Cardiac muscle cell (in vitro differentiated cells and primary cell): ENCODE data around the gene ISG20. TPM values are rescaled to one million over a fixed set of nuclear protein-coding genes. Genes with fewer than 3 reads are reported as not detected.

Experiments used
- DNase-seq, 2 donors: peaks; one replicate each; pipeline versions ENCODE4 v3.0.0 to v3.0.0-alpha.2; 2010 to 2017; ENCODE audit warnings: low read depth in 1 of 2, low spot score in 1 of 2
- H3K27ac ChIP-seq: fragments of 200-600 bp; sonication (generic); 2 replicates; pipeline ENCODE4 v1.5.1; 2016
- H3K27me3 ChIP-seq: fragments of 200-600 bp; sonication (generic); 2 replicates; pipeline ENCODE4 v1.6.0; 2016; ENCODE audit warnings: control low read depth
- H3K36me3 ChIP-seq: fragments of 200-600 bp; sonication (generic); 2 replicates; pipeline ENCODE4 v1.5.1; 2016; ENCODE audit warnings: control low read depth
- H3K4me1 ChIP-seq: fragments of 200-600 bp; sonication (generic); 2 replicates; pipeline ENCODE4 v1.8.1; 2017; ENCODE audit warnings: low read depth, mild to moderate bottlenecking, mixed run types
- H3K4me3 ChIP-seq: fragments of 200-600 bp; sonication (generic); 2 replicates; pipeline ENCODE4 v1.5.1; 2016; ENCODE audit warnings: mild to moderate bottlenecking
- H3K9me3 ChIP-seq: fragments of 200-600 bp; sonication (generic); 2 replicates; pipeline ENCODE4 v1.5.1; 2017; ENCODE audit warnings: low read depth, mild to moderate bottlenecking, control low read depth
- CTCF ChIP-seq: IDR thresholded peaks from 2 replicates; pipeline ENCODE4 v1.5.1; 2012; ENCODE audit warnings: low read depth, mild to moderate bottlenecking, low read length
- polyA plus RNA-seq: library from polyadenylated mRNA; unstranded; fragments of >200 nt; fragmentation: Nextera tagmentation; extraction: Ambion mirVana; gene quantifications from 2 replicates; pipeline ENCODE4 v1.2.1, GENCODE V29; 2016
- total RNA-seq: library from RNA; depleted of rRNA; stranded (reverse); fragments of >200 nt; gene quantifications from 2 replicates; pipeline ENCODE4 v1.2.3, GENCODE V29; 2016

ISG20 gene
- total and polyA plus RNA-seq, 2 experiments from 2014 or later: 0.69 TPM; not detected in 1

DNA sequence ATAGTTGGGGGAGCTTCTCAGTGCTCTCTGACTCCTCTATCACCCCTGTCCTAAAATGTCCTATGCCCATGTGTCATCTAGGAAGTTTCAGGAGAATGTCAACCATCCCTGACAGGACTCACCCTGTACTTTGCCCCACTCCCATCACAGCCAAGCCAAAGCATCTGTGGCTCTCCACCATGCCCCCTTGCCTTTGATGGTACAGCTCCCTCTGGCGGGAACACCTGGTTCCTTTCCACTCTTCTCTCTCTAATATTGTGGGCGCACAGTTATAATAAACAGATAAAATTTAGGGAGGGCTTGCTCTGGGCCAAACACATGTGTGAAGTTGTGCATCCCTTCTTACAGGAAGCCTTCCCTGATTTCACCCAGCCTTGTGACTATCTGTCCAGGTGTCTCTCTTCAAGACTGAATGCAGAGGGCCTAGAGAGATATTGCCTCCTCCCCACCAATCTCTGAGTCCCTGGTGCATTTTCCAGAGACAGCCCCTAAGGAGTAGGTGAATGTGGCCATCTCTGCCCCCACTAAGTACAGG is 62.8 kb downstream of the ISG20 start:
- DNase-seq: peak; percentile 9 to 11
- peaks cover 72% of the 10 kb centered on the region for H3K27me3 ChIP-seq
- no peak overlapping the region for H3K4me3 ChIP-seq
- H3K36me3 ChIP-seq: no peaks in the 10 kb centered on the region
- peak; percentile 37 for TF ChIP-seq CTCF
- no peaks in the 10 kb centered on the region for H3K9me3 ChIP-seq
- H3K4me1 ChIP-seq: no peaks in the 10 kb centered on the region
- H3K27ac ChIP-seq: no peak overlapping the region

DNA sequence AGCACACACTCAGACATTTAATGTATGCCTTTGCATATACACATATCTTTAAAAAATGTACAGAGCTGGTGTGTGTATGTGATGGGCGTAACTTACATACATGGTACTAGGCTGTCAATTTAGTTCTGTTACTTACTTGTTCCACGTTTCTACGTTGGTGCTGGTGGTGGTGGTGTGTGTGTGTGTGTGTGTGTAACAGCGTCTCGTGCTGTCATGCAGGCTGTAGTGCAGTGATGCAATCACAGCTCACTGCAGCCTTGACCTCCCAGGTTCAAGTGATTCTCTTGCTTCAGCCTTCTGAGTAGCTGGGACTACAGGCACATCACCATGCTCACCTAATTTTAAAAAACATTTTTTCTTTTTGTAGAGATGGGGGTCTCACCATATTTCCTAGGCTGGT is 64.2 kb downstream of the ISG20 start:
- Histone ChIP-seq H3K4me1 (no peaks in the 10 kb centered on the region), H3K4me3 (no peak overlapping the region), H3K27me3 (peaks cover 83% of the 10 kb centered on the region), H3K27ac (no peak overlapping the region), H3K9me3 (no peaks in the 10 kb centered on the region), H3K36me3 (no peaks in the 10 kb centered on the region)
- DNase-seq: peak in 1 of 2 donors; percentile 20
- no peak for TF ChIP-seq CTCF

- Histone ChIP-seq H3K36me3 (no peaks in the 10 kb centered on the region), H3K27me3 (peaks cover 83% of the 10 kb centered on the region), H3K9me3 (no peaks in the 10 kb centered on the region), H3K4me3 (no peak overlapping the region), H3K4me1 (no peaks in the 10 kb centered on the region), H3K27ac (no peak overlapping the region)
- DNase-seq: no peak
- TF ChIP-seq CTCF: no peak
Measured at GRCh38 chr15:88703533-88703932, 64.7 kb downstream of the ISG20 start.

DNA sequence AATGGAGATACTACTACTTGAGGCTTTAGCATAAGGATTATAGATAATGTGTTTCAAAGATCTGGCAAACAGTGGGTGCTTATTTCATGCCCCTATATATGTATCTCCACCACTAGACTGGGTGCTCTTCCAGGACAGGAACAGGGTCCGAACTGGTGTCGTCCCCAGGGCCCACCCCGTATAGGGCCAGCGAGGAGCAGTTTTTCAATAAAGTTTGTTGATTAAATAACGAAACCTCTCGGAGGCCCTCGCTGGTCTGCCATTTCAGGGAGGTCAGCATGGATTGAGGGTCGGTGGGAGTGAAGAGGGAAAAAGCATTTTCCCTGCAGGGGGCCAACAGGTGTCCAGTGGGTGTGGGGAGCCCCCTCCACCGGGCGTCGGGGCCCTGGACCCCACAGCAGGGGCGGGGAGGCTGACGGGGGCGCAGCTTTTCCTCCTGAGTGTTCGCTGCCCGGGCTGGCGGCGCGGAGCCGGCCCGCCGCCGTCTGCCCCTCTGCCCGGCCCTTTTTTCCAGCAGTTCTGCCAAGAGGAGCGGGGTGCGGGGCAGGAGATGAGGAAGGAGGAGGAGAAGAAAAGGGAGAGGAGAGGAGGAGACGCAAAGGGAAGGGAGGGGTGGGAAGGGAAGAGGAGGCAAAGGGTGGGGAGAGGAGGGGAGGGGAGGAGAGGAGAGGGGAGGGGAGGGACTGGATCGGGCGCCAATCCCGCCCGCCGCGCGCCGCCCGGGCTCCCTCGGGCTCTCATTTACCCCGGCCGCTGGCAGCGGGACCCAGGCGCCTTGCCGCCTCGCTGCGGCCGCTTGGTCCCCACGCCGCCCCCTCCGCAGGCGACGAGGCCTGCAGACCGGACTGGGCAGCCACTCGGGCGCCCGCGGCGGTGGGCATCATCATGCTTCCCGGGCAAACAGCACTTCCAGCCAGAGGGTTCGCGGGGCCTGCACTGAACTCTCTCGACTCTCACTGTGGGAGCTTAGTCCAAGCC is 66.3 kb downstream of the ISG20 start:
- Histone ChIP-seq H3K27ac (no peak overlapping the region), H3K4me1 (no peaks in the 10 kb centered on the region), H3K9me3 (no peaks in the 10 kb centered on the region), H3K4me3 (peak overlapping the region; percentile 27), H3K36me3 (no peaks in the 10 kb centered on the region), H3K27me3 (peaks cover 84% of the 10 kb centered on the region)
- DNase-seq: peak; percentile 37 to 78
- no peak for TF ChIP-seq CTCF

DNA sequence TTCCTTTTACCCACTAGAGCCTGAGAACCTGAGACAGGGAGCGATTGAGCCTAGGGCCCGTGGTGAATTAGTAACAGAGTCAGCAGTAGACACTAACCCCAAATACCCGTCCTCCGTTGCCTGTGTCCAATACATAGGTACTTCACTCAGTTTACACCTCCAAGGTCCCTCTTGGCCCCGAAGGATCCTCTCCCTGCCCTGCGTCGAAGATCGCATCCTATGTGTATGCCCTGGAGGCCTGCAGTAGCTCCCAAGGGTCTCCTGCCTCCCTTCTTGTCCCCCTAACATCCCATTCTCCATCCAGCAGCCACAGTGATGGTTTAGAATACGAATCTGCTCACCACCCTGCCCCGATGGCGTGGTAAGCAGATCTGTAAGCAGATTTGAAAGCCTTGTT is 67.0 kb downstream of the ISG20 start:
- H3K27ac ChIP-seq: no peak overlapping the region
- peak overlapping the region; percentile 27 for H3K4me3 ChIP-seq
- DNase-seq: no peak
- peaks cover 90% of the 10 kb centered on the region for H3K27me3 ChIP-seq
- H3K4me1 ChIP-seq: no peaks in the 10 kb centered on the region
- no peaks in the 10 kb centered on the region for H3K9me3 ChIP-seq
- no peak for TF ChIP-seq CTCF
- no peaks in the 10 kb centered on the region for H3K36me3 ChIP-seq

Other genes with a start within 250 kb of the ISG20 start
- gene MRPL46, start 171.6 kb upstream of the ISG20 start, total RNA-seq: 32.9 and 34.5 TPM in 2 replicates
- 59.4 and 72.1 TPM in 2 replicates for gene MRPL46, start 171.6 kb upstream of the ISG20 start, polyA plus RNA-seq
- 39.3 and 45.0 TPM in 2 replicates for gene MRPS11, start 171.3 kb upstream of the ISG20 start, total RNA-seq
- gene MRPS11, start 171.3 kb upstream of the ISG20 start, polyA plus RNA-seq: 78.6 and 95.2 TPM in 2 replicates
- 12.7 and 18.0 TPM in 2 replicates for gene DET1, start 92.3 kb upstream of the ISG20 start, total RNA-seq
- gene DET1, start 92.3 kb upstream of the ISG20 start, polyA plus RNA-seq: 10.6 and 13.6 TPM in 2 replicates
- gene AEN, start 17.7 kb upstream of the ISG20 start, total RNA-seq: 34.0 and 53.6 TPM in 2 replicates
- 19.7 and 20.9 TPM in 2 replicates for gene AEN, start 17.7 kb upstream of the ISG20 start, polyA plus RNA-seq
- 0.67 and 0.71 TPM in 2 replicates for gene ACAN, start 164.4 kb downstream of the ISG20 start, total RNA-seq
- 0.51 and 0.91 TPM in 2 replicates for gene ACAN, start 164.4 kb downstream of the ISG20 start, polyA plus RNA-seq